Activated naive CD4-positive, alpha-beta T cell treated with anti-CD3 and anti-CD28 coated beads, Interleukin-2, amount 50 U/mL, for 24 hours (primary cell): ENCODE data around the gene LRRC15.

ENCODE experiments used
- H3K27ac Mint-ChIP-seq: one replicate; pipeline ENCODE4 v1.8.0; 2021; ENCODE audit warnings: mild to moderate bottlenecking, mixed read lengths
- H3K27me3 Mint-ChIP-seq: one replicate; pipeline ENCODE4 v1.8.0; 2021; ENCODE audit warnings: mixed read lengths
- H3K36me3 Mint-ChIP-seq: one replicate; pipeline ENCODE4 v1.8.0; 2021; ENCODE audit warnings: mixed read lengths
- H3K4me1 Mint-ChIP-seq: one replicate; pipeline ENCODE4 v1.8.0; 2021; ENCODE audit warnings: mixed read lengths
- H3K4me3 Mint-ChIP-seq: one replicate; pipeline ENCODE4 v1.8.0; 2021; ENCODE audit warnings: mild to moderate bottlenecking, mixed read lengths
- H3K9me3 Mint-ChIP-seq: one replicate; pipeline ENCODE4 v1.8.0; 2021; ENCODE audit warnings: mixed read lengths

LRRC15 gene

DNA sequence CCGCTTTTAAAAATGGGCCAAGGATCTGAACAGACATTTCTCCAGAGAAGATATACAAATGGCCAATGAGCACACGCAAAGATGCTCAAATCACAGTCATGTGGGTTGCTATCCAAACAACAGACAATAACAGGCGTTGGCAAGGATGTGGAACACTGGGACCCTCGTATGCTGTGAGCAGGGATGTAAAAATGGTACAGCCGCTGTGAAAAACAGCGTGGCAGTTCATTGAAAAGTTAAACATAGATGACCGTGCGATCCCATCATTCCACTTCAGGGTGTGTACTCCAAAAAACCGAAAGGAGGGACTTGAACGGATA lies 6.7 kb upstream of the LRRC15 start:
- no peak overlapping the region for H3K4me3 Mint-ChIP-seq
- no peaks in the 10 kb centered on the region for H3K36me3 Mint-ChIP-seq
- H3K9me3 Mint-ChIP-seq = no peaks in the 10 kb centered on the region
- no peaks in the 10 kb centered on the region for H3K27me3 Mint-ChIP-seq
- no peaks in the 10 kb centered on the region for H3K4me1 Mint-ChIP-seq
- H3K27ac Mint-ChIP-seq = no peak overlapping the region

DNA sequence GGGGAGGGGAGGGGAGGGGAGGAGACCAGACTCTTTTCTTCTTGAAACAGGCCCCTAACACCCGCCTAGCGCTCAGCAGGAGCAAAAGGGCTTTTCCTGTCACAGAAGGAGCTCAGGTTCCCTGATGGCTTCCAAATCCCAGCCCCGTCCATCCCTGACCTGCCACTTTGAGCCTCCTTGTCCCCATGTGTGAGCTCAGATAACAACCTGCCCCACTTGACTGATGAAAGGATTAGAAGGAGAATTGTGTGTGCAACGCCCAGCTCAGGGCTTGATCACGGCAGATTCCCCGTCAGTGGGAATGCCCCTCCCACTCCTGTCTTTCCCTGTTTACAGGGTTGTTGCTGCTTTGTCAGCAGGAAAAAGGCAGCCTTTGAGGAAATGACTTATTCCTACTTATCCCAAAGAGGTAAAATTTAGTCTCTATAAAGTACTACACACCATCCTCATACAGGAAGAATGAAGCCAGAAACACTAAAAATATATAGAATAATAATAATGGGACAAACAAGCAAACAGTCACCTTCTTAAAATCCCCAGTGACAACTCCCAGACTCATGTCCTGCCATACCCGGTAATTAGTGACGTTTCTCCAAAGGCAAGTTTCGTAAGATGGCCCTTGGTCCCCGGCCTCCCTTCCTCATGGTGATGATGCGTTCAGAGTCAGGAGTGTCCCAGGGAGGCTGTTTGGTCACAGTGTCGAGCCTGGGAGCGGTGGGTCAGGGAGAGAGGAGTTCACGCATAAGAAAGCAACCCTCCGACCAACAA lies 6.1 kb upstream of the LRRC15 start:
- Mint-ChIP-seq H3K36me3 (no peaks in the 10 kb centered on the region), H3K27me3 (no peaks in the 10 kb centered on the region), H3K4me1 (no peaks in the 10 kb centered on the region), H3K27ac (no peak overlapping the region), H3K4me3 (no peak overlapping the region), H3K9me3 (no peaks in the 10 kb centered on the region)

DNA sequence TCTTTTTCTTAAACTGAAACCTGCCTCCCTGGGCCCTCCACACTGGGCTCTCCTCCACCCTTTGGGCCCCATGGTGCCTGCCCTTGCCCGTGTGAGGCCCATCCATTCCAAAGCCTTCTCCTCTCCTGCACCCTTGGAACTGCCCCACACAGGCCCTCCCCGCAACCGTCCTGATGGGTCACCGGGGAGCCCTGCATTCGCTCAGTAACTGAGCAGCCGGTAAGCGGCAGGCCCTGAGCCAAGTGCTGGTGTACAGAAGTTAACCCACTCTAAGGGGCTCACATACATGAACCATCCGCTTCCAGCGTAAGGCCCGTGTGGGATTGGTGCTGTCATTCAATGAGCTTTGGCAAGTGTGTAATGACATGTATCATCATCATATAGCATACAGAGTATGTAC lies 5.4 kb upstream of the LRRC15 start:
- H3K36me3 Mint-ChIP-seq = no peaks in the 10 kb centered on the region
- H3K4me1 Mint-ChIP-seq = peaks cover under 1% of the 10 kb centered on the region
- H3K27ac Mint-ChIP-seq = no peak overlapping the region
- peaks cover 7% of the 10 kb centered on the region for H3K27me3 Mint-ChIP-seq
- H3K9me3 Mint-ChIP-seq = no peaks in the 10 kb centered on the region
- H3K4me3 Mint-ChIP-seq = no peak overlapping the region

DNA sequence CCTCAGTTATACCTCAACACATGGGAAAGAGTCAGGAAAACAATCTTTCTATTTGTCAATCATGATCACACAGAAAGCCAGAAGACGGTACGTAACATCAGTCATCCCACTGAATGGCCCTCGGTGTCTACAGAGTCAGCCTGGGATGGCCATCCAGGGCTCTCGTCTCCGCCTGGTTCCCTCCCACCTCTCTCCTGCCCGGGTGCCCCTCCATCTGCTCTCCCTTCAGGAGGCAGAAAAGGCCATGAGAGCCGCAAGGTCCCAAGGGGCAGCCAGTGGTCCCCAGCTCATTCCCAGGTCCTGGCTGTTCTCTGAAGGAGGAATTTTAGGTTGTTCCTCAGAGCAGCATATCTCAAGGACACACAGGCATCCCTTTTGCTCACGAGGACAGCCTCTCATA lies 4.4 kb upstream of the LRRC15 start:
- no peaks in the 10 kb centered on the region for H3K36me3 Mint-ChIP-seq
- H3K4me1 Mint-ChIP-seq = peaks cover 3% of the 10 kb centered on the region
- no peak overlapping the region for H3K27ac Mint-ChIP-seq
- H3K27me3 Mint-ChIP-seq = peaks cover 9% of the 10 kb centered on the region
- no peaks in the 10 kb centered on the region for H3K9me3 Mint-ChIP-seq
- no peak overlapping the region for H3K4me3 Mint-ChIP-seq

DNA sequence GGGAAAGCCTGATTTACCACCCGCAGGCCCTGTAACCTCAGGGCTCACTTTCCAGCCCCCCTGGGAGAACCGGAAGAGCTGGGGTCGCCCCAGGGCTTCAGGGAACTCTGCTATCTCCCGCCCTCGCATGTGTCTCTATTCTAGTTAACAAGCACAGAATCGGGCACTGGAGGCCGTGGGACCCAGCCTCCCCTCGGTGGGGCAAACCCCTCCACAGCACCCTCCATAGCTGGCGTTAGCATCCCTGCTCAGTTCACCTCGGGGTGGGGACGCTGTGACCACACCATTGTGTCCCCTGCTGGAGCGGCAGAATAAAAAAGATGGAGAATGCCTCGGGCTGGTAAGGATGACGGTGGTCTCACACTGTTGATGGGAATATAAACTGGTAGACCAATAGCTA lies 3.5 kb upstream of the LRRC15 start:
- H3K27me3 Mint-ChIP-seq = peaks cover 15% of the 10 kb centered on the region

DNA sequence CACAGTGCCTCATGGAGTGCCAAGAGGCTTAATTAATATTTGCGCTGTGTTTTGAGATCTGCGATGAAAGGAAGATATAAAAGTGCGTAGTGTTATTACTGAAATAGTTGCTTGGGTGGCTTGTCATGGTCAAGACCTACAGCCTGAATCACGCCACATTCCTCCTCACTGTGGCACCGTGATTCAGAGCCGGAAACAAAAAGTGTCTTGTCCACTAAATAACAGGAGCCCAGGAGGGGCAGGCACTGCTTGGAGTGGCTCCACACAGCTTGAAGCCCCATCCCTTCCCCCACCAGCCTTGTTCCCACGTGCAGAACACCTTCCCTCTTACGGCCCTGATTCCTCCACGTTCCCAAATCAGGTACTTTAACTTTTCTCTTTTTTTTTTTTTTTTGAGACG lies 1.2 kb upstream of the LRRC15 start:
- Mint-ChIP-seq H3K4me3 (no peak overlapping the region), H3K27me3 (peaks cover 16% of the 10 kb centered on the region), H3K27ac (no peak overlapping the region), H3K9me3 (no peaks in the 10 kb centered on the region), H3K4me1 (peaks cover 3% of the 10 kb centered on the region), H3K36me3 (no peaks in the 10 kb centered on the region)

More for the DNA sequence above, 3.5 kb upstream of the LRRC15 start:
- H3K36me3 Mint-ChIP-seq = no peaks in the 10 kb centered on the region
- no peak overlapping the region for H3K27ac Mint-ChIP-seq
- peaks cover 3% of the 10 kb centered on the region for H3K4me1 Mint-ChIP-seq
- no peaks in the 10 kb centered on the region for H3K9me3 Mint-ChIP-seq
- H3K4me3 Mint-ChIP-seq = no peak overlapping the region

DNA sequence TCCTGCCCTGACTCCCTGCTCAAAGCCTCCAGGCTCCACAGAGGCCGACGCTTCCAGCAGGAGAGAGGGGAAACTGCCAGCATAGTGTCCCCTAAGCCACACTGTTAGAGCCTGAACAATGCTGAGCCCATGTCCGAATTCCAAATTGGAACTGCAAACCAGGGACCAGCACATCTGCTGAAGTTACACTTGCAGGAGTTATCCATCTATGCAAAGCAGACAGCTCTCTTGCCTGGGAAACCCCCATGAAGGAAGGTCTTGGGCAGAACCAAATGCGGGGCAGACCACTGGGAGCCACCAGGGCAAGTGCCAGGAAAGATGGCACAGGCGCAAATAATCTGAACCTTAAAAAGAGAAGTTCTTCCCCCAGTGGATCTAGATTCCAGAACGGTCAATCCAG lies 625 bp downstream of the LRRC15 start:
- H3K4me1 Mint-ChIP-seq = peaks cover 3% of the 10 kb centered on the region
- peaks cover 16% of the 10 kb centered on the region for H3K27me3 Mint-ChIP-seq
- no peaks in the 10 kb centered on the region for H3K9me3 Mint-ChIP-seq
- no peaks in the 10 kb centered on the region for H3K36me3 Mint-ChIP-seq
- H3K27ac Mint-ChIP-seq = no peak overlapping the region
- H3K4me3 Mint-ChIP-seq = no peak overlapping the region

DNA sequence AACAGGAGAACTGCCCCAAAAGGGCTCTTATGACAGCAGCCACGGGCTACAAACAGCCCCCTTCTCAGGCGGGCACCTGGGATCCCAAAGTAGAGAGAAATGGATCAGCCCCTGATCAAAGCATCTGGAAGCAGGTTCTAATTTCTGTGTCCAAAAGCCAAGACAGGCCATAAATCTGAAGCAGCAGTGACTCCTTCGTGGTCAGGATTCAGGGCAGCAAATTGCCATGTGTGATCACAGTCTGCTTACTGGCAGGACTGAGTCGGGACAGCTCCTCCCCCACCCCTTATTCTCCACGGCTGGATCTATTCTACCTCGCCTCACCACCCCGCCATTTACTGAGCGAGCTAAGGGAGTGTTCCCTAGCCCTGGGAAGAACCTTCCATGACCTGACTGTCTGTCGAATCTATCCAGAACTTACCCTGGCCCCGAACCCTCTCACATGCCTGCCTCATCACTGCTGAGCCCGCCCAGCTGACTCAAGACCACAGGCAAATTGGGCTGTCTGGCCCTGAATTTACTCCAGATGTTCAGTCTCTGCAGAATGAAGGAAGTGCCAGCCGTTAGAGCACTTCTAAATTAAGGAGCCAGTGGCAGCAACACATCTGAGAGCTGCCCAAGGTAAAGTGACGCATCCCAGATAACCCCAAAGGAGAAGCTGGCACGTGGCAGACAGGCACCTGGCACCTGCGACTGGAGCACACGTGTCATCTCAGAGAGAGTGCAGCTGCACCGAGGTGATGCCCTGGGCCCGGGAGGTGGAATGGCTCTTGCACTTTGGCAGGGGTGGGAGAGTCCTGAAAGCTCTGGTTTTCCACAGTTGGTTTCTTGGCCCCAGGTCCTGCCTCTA lies 1.3 kb downstream of the LRRC15 start:
- no peak overlapping the region for H3K4me3 Mint-ChIP-seq
- peaks cover 16% of the 10 kb centered on the region for H3K27me3 Mint-ChIP-seq
- H3K36me3 Mint-ChIP-seq = no peaks in the 10 kb centered on the region
- H3K4me1 Mint-ChIP-seq = peaks cover 3% of the 10 kb centered on the region
- H3K9me3 Mint-ChIP-seq = no peaks in the 10 kb centered on the region
- H3K27ac Mint-ChIP-seq = no peak overlapping the region

DNA sequence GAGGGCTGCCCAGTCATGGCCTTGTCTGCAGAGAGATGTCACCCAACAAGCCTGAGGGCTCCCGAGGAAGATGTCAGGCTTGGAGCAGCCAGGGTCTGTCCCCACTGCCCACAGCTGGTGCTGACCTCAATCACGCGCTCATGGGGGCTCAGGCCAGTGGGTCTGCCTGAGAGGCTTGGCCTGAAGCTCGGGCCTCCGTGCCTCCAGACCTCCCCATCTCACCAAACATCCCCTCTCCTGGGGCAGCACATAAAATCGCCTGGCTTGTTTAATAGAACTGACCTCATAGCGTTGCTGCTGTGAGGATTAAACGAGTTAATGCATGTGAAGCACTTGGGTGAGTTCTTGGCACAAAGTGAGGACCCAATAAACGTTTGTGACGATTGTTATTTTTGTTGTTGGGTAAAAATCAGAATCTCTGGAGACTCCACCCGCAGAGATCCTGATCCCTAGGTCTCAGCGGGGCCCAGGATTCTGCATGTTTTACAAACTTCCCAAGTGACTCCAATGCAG lies 3.5 kb downstream of the LRRC15 start:
- Mint-ChIP-seq H3K27me3 (peaks cover 16% of the 10 kb centered on the region), H3K4me3 (no peak overlapping the region), H3K9me3 (no peaks in the 10 kb centered on the region), H3K27ac (no peak overlapping the region), H3K36me3 (no peaks in the 10 kb centered on the region), H3K4me1 (peaks cover 3% of the 10 kb centered on the region)

DNA sequence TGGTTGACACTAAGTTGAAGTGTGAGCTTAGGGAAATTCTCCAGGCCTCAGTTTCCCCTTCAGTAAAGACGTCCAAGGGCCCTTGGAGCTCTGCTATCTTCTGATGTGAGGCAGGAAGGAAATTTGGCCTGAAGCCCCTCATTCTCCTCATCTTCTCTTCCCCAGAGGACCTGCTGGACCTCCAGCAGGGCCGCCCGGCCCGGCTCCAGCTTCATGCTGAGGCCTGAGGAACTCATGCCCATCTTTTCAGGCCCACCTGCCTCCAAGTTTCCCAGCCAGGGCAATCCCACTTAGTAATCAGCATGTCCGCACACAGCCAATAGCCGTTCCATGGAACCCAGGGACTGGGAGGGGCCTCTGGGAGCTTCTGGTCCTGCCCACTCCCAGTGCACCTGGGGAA lies 4.0 kb downstream of the LRRC15 start:
- Mint-ChIP-seq H3K27me3 (peaks cover 15% of the 10 kb centered on the region), H3K4me1 (peaks cover 3% of the 10 kb centered on the region), H3K36me3 (no peaks in the 10 kb centered on the region), H3K4me3 (no peak overlapping the region), H3K27ac (no peak overlapping the region), H3K9me3 (no peaks in the 10 kb centered on the region)

DNA sequence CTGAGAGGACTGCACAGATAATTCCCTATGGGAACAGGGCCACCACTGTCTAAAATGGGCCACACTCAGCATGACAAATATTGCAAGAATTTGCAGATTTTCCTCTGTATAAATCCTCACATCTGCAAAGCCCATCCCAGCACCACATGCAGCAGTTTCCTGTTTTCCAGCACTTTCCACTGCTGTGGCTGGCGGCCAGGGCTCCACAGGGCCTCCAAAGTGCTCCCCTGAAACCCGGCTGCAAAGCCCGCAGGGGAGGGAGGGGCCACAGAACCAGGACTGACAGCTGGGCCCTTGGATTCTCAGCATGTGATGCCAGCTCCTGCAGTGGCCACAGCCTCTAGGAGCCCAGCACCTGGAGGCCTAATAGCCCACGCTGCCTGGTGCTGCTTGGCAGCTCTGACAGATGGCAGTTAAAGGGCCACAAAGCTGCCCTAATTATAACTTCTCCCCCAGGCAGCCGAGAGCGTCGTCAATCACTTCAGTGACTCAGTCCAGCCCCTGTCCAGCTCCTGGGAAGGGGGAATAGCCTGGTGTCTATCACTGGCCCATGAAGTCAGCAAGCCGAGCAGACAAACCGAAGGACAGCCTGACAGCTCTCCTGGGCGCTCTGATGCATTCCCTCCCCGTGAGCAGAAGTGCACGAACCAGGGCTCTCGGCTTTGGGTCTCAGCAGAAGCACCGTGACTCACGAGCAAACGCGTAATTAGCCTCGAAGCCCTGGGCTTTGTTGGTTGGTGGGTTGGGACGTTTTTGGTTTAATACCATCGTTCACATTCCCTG lies 4.7 kb downstream of the LRRC15 start:
- Mint-ChIP-seq H3K27me3 (peaks cover 8% of the 10 kb centered on the region), H3K4me1 (peaks cover 1% of the 10 kb centered on the region), H3K4me3 (no peak overlapping the region), H3K9me3 (no peaks in the 10 kb centered on the region), H3K36me3 (no peaks in the 10 kb centered on the region), H3K27ac (no peak overlapping the region)

DNA sequence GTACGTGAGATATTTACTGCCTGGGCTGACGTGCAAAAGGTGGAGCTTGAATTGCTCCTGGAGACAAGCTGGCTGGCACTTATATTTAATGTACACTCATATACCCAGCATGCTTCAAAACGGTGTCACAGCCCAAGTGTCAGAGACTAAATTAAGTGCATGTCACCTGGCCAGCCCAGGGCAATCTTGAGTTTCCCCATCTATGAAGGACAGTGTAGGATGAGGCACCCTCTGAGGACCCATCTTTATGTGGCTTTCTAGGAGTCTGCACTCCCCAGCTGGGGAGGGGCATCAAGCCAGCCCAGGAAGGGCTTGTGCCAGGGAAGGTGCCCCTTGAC lies 5.3 kb downstream of the LRRC15 start:
- H3K4me1 Mint-ChIP-seq = no peaks in the 10 kb centered on the region
- H3K9me3 Mint-ChIP-seq = no peaks in the 10 kb centered on the region
- H3K27me3 Mint-ChIP-seq = peaks cover 8% of the 10 kb centered on the region
- no peak overlapping the region for H3K27ac Mint-ChIP-seq
- H3K36me3 Mint-ChIP-seq = no peaks in the 10 kb centered on the region
- no peak overlapping the region for H3K4me3 Mint-ChIP-seq

DNA sequence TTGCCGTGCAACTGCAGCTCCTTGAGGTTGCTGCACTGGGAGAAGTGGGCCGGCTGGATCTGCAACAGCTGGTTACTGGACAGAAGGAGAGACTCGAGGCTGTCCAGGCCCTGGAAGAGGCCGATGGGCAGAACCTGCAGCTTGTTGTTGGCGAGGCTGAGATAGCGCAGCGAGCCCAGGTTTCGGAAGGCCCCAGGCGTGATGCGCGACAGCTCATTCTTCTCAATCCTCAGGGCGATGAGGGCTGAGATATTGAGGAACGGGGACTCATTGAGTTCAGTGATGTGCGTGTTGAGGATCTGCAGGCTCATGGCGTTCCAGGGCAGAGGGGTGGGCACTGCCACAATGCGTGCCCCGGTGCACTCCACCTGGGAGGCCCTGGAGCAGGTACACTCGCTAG lies 9.0 kb downstream of the LRRC15 start:
- H3K36me3 Mint-ChIP-seq = no peaks in the 10 kb centered on the region
- H3K27ac Mint-ChIP-seq = no peak overlapping the region
- no peaks in the 10 kb centered on the region for H3K4me1 Mint-ChIP-seq
- no peak overlapping the region for H3K4me3 Mint-ChIP-seq
- peaks cover 1% of the 10 kb centered on the region for H3K27me3 Mint-ChIP-seq
- H3K9me3 Mint-ChIP-seq = no peaks in the 10 kb centered on the region

DNA sequence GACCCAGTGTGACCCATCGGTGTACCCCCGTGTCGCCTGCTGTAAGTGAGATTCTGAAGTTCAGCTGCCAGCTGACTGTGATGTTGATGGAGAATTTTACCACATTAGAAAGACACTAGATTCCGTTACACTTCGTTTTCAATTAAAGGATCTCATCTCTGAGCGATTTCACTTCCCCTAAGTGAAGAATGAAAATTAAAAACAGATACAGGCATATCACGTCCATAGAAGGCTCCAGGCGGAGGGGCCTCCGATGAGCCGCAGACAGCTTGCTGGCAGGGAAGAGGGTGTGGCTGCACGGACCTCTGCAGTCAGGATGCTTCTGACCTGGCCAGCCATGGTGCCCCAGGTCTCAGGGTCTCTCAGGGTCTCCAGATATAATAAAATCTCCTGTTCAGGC lies 11.9 kb downstream of the LRRC15 start:
- H3K9me3 Mint-ChIP-seq = no peaks in the 10 kb centered on the region
- peaks cover 3% of the 10 kb centered on the region for H3K4me1 Mint-ChIP-seq
- H3K36me3 Mint-ChIP-seq = no peaks in the 10 kb centered on the region
- no peak overlapping the region for H3K27ac Mint-ChIP-seq
- H3K27me3 Mint-ChIP-seq = peaks cover 1% of the 10 kb centered on the region
- no peak overlapping the region for H3K4me3 Mint-ChIP-seq

DNA sequence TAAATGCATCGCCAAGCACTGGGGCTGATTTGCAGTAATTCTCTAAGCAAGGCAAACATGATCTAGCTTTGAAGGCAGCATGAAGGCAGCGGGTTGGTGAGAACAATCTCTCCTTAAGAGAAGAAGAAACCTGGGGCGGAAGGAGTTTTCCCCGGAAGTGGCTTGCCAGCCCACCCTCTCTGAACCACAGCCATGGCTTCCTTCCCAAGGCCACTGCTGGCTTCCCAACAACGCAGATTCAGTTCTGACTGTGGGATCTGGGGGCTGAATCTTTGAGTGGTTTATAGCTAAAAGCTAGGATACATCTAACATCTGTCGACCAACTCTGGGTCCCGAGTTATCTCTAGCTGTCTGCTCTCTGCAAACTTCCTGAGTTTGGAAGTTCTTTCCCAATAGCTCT lies 14.2 kb downstream of the LRRC15 start:
- no peaks in the 10 kb centered on the region for H3K36me3 Mint-ChIP-seq
- peaks cover 3% of the 10 kb centered on the region for H3K4me1 Mint-ChIP-seq
- no peak overlapping the region for H3K4me3 Mint-ChIP-seq
- no peak overlapping the region for H3K27ac Mint-ChIP-seq
- no peaks in the 10 kb centered on the region for H3K9me3 Mint-ChIP-seq
- H3K27me3 Mint-ChIP-seq = peaks cover 1% of the 10 kb centered on the region

DNA sequence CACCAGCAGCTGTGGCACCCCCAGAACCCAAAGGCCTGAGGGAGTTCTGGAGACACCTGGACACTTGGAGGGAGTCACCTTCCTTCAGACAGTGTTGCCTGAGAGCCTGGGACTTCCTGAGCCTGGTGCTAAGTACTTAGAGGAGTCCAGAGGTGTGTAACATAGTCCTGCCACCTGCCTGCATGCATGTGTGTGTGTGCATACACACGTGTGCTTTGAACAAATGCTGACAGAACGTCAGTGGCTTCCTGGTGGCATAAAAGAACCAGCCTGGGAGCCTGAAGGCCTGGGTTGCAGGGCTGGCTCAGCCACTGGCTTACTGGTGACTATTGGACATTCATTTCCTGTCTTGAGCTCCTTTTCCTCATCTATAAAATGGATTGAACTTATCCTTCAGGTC lies 15.2 kb downstream of the LRRC15 start:
- Mint-ChIP-seq H3K4me1 (peaks cover 3% of the 10 kb centered on the region), H3K36me3 (no peaks in the 10 kb centered on the region), H3K27ac (no peak overlapping the region), H3K4me3 (no peak overlapping the region), H3K27me3 (peaks cover 1% of the 10 kb centered on the region), H3K9me3 (no peaks in the 10 kb centered on the region)
